ENCODE results near the gene STK11IP.
A peak's percentile ranks its signal among the peaks of the same experiment; 100 is the strongest.

STK11IP gene

DNA sequence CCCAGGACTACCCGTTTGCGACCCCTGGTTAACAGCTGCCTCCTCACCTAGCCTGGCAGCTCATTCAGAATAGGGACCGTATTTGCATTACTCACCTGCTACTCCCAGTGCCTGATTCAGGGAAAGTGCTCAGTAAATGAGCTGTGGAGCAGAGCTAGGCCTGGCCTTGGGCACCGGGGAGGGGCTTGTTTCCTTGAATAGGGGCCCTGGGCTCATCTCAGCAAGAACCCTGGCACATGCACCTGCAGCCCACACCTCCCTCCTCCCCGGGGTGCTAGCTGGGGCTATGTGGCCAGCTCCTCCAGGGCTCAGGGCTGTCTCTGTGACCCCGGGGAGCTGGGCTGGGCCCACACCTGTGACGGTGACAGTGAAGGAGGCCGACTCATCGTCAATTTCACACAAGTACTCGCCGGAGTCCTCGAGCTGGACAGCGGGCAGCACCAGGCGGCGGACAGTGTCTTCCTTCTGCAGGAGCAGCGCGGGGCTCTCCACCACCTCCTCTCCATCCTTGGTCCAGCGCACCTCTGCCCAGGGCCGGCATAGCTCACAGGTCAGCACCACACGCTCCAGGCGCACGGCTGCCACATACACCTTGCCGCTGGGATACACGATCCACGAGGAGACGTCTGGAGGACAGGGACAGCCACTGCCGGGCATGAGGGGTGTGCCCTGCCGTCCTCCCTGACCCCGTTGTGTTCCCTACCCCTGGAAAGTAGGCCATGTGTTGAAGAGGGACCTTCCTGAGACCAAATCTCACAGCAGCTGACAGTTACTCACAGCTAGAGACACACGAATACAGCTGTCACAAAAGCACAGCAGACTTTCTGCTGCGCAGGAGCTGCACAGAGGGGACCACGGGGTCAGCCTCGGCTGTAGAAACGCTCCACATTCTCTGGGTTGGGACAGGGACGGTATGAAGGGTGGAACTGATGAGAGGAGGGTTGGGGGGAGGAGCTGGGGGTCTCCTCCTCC, 35.3 kb upstream of the STK11IP start:
- DNase-seq: no peak

- DNase-seq: no peak
These were observed 34.3 kb upstream of the STK11IP start for GRCh38 chr2:219563271-219563928.

- DNase-seq: no peak
These were observed 32.3 kb upstream of the STK11IP start for GRCh38 chr2:219565130-219566080.

DNA sequence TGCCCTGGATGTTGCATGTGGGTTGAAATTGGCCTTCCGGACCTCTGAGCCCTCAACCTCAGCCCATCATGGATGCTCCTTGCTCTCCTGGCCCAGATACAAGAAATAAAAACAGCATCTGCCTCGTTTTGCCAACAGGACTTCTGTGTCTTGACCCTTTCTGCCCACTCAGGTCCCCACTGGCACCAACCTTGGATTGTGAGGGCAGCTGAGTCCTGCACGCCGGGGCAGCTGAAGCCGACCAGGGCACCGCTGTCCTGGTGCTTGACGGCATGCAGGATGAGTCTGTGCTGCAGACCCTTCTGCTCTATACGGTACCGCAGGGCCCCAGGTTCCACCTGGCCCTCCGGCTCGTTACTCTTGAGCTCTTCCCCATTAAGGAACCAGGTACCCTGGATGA, 31.0 kb upstream of the STK11IP start:
- DNase-seq: no peak

DNA sequence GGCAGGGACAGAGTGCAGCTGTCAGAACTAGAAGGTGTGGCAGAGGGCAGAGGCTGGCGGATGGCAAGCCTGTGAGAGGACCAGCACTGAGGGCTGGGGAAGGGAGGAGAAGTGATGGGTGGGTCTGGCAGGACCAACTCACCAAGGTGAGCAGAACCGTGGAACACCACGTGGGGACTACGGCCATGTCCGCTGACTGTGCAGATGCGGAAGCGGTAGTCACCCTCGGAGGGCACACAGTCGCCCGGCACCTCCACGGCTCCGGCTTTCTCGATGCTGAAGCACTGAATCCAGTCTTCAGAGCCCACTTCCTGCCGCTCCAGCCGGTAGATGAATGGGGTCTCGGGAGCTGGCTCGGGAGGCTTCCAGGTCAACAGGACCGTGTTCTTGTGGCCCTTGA, 30.5 kb upstream of the STK11IP start:
- no peak for DNase-seq

DNA sequence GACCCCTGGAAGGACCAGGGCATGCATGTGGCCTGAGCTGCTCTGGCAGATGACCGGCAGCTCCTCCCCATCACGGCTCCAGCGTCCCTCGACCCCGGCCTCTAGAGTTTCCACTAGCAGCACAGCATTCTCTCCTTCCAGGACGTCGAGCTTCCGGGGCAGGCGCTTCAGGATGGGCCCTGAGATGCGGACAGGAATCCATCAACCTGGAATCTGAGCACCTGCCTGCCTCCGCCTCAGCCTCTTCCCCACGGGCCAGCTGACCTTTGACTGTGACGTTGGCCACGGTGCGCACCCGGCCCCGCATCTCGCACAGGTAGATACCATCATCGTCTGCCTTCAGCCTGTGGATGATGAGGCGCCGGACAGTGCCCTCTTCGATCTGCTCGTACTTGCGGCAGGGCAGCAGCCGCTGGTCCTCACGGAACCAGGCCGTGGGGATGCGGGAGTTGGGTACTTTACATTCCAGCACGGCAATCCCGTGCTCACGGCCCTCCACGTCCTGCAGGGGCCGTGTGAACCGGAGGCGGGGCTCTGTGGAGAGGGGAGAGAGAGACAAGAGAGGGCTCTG, 29.8 kb upstream of the STK11IP start:
- no peak for DNase-seq

DNA sequence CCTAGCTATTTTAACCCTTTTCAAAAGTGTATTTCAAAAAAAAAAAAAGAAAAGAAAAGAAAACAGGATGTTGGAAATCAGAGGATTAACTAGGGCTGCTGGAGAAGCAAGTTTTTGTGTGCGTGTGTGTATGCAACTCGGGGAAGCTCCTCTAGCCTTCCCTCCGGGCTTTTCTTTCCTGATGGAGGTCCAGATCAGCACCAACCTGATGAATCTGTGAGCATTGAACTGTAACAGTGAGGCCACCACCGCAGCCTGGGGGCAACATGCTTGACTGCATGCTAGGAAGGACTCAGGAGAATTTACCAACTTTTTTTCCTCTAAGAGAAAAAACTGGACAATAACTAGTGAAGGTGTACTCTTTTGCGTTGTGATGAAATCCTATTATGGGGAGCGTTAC, 28.6 kb upstream of the STK11IP start:
- no peak for DNase-seq

DNA sequence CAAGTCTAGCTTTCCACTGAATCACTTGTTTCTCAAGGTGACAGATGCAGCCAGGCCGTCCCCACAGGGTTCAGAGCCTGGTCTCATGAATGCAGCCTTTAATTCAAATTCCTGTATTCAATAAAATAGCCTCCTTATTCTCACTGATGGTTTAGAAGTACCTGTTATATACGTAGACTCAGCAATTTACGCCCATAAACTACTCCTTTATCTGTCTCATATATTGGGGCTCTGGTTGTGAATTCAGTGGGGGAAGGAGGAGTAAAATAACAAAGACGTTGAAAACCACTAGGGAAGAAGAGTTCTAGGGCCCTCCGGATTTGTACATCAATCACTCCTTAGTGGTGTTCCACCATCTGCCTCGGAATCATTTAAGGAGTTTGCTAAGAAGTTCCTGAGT, 28.0 kb upstream of the STK11IP start:
- DNase-seq: no peak

DNA sequence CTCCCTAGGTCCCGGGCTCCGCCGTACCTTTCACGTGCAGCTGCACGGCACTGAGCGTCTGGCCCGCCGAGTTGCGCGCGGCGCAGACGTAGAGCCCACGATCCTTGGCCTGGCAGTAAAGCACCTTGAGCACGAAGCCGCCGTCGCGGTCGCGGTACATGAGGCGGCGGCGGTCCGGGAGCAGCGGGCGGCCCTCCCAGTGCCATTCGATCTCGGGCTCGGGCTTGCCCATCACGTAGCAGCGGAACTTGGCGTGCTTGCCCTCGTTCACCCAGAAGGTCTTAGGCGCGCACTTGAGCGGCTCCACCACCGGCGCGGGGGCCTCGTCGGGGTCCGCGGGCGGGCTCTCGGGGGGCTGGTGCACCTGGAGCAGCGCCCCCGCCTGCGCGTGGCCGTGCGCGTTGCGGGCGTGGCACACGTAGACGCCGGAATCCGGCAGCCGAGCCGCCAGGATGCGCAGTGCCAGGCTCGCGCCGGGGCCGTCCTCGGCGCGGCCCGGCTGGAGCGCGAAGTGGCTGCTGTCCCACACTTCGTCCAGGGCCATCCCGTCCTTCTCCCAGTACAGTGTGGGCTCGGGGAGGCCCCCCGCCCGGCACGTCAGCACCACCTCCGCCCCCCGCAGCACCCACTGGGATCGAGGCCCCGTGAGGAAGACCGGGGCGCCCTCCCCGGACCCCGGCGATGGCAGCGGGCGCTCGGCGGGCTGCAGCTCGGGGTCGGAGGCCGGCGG, 27.3 kb upstream of the STK11IP start:
- no peak for DNase-seq

DNA sequence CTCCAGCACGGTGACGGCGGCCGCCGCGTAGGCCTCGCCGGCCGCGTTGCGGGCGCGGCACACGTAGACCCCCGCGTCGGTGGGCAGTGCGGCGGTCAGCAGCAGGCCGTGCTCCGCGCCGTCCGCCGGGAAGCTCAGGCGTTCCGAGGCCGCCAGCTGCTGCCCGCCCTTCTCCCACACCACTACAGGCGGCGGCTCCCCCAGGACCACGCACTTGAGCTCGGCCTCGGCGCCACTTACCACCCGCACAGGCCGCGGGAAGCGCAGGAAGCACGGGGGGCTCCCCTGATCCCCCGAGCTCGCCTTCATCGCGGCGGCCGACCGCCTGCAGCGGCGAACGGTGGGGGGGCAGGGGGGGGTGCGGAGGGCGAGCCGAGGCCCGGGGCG, 26.7 kb upstream of the STK11IP start:
- DNase-seq: no peak

- DNase-seq: peak; percentile 77
These were observed 26.1 kb upstream of the STK11IP start, which contains the start of gene OBSL1 for GRCh38 chr2:219571311-219572236. Gene OBSL1, minus strand, starts transcription at chr2:219571539. Its CDS starts 307 bp downstream, at chr2:219571232.

DNA sequence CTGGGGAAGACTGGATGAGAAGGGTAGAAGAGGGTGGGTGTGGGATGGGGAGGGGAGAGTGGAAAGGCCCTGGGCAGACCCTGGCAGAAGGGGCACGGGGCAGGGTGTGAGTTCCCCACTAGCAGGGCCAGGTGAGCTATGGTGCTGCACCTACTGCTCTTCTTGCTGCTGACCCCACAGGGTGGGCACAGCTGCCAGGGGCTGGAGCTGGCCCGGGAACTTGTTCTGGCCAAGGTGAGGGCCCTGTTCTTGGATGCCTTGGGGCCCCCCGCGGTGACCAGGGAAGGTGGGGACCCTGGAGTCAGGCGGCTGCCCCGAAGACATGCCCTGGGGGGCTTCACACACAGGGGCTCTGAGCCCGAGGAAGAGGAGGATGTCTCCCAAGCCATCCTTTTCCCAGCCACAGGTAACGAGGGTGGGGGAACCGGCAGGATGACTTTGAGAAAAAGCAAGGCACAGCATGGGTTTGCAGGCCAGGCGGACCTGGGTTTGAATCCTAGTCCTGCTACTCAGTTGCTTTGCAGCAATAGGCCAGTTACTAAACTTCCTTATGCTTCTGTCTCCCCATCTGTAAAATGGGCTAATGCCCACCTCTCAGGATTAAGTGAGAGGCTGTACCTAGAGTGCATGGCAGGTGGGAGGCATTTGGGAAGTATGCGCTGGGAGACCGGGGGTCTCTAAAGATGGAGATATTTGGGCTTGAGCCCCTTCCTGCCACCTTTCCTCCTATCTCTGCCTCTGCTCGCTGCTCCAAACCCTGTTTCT, 25.2 kb upstream of the STK11IP start, which contains the start of gene INHA:
INHA (plus strand) TSS at position 74 of the 765 bp plus-strand sequence; CDS start at position 139, 65 bp downstream.
- no peak for DNase-seq

GRCh38 chr2:219573166-219573565, 24.5 kb upstream of the STK11IP start:
- no peak for DNase-seq

DNA sequence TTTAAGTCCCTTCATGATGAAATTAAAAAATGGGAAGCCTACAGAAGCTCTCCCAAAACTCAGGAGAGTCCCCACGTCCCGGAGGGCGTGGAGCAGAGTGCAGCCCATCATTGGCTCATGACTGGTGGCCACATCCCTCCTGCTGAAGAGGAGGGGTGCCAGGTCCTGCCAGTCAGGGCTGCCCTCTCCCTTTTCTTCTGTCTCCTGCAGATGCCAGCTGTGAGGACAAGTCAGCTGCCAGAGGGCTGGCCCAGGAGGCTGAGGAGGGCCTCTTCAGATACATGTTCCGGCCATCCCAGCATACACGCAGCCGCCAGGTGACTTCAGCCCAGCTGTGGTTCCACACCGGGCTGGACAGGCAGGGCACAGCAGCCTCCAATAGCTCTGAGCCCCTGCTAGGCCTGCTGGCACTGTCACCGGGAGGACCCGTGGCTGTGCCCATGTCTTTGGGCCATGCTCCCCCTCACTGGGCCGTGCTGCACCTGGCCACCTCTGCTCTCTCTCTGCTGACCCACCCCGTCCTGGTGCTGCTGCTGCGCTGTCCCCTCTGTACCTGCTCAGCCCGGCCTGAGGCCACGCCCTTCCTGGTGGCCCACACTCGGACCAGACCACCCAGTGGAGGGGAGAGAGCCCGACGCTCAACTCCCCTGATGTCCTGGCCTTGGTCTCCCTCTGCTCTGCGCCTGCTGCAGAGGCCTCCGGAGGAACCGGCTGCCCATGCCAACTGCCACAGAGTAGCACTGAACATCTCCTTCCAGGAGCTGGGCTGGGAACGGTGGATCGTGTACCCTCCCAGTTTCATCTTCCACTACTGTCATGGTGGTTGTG, 23.0 kb upstream of the STK11IP start:
- no peak for DNase-seq

GRCh38 chr2:219575566-219576504, 21.8 kb upstream of the STK11IP start:
- DNase-seq: no peak

- DNase-seq: peak; percentile 76
These were observed 20.9 kb upstream of the STK11IP start for GRCh38 chr2:219576505-219577388.
